Measurements from ENCODE around the gene PPP2R2D.

DNA sequence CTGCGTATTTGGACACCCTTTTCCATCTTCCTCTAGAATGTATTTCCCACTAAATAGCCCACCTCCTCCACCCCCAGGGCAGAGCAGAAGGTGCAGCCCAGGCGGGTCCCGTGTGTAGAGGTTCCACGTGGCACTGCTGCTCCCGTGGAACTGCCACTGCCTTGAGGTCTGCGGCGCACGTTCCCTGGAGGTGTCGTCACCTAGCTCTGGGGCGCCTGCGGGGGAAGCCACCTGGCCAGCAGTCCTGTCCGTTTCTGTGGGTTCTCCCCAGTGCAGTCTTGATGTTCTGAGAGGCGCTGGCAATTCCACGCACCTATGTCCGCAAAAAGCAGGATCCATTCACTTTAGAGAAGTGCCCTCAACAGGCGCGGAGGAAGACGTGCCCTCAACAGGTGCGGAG is 59.0 kb downstream of the PPP2R2D start:
- TF ChIP-seq, protein P1, sequence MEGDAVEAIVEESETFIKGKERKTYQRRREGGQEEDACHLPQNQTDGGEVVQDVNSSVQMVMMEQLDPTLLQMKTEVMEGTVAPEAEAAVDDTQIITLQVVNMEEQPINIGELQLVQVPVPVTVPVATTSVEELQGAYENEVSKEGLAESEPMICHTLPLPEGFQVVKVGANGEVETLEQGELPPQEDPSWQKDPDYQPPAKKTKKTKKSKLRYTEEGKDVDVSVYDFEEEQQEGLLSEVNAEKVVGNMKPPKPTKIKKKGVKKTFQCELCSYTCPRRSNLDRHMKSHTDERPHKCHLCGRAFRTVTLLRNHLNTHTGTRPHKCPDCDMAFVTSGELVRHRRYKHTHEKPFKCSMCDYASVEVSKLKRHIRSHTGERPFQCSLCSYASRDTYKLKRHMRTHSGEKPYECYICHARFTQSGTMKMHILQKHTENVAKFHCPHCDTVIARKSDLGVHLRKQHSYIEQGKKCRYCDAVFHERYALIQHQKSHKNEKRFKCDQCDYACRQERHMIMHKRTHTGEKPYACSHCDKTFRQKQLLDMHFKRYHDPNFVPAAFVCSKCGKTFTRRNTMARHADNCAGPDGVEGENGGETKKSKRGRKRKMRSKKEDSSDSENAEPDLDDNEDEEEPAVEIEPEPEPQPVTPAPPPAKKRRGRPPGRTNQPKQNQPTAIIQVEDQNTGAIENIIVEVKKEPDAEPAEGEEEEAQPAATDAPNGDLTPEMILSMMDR (conservative IDR thresholded peaks at IDR 0.05; ENCODE audit: low read length): no peak
- no peak for TF ChIP-seq EZH2phosphoT487 (IDR thresholded peaks at IDR 0.05; ENCODE audit: borderline replicate concordance)
